Psoas muscle (tissue), 8 donors: ENCODE data around the gene CHCHD3. TPM values are rescaled to one million over a fixed set of nuclear protein-coding genes. Genes with fewer than 3 reads are reported as not detected.

Source experiments
- ATAC-seq, 4 donors: fragments of 200-7000 bp; cut with Tn5 transposase; one replicate each; pipeline ENCODE4 v1.9.1; 2020; ENCODE audit warnings: moderate library complexity in 3 of 4, mild to moderate bottlenecking in 2 of 4
- DNase-seq, 2 donors: peaks; one replicate each; pipeline ENCODE4 v3.0.0-alpha.2; 2020
- H3K27ac ChIP-seq: fragments of 200-600 bp; one replicate; pipeline ENCODE4 v1.8.0; 2022
- H3K27me3 ChIP-seq, 3 donors: fragments of 200-600 bp in 1 of 3; one replicate each; pipeline versions ENCODE4 v1.6.1 to v1.8.0; 2013 to 2022; ENCODE audit warnings: low read length in 2 of 3, mild to moderate bottlenecking in 2 of 3, moderate library complexity in 1 of 3; ENCODE audit not compliant: insufficient read depth in 3 of 3
- H3K36me3 ChIP-seq, 2 donors: fragments of 200-600 bp in 1 of 2; one replicate each; pipeline versions ENCODE4 v1.6.1 to v1.8.0; 2013 to 2022; ENCODE audit warnings: low read depth in 1 of 2, mild to moderate bottlenecking in 1 of 2, moderate library complexity in 1 of 2; ENCODE audit not compliant: insufficient read depth in 1 of 2
- H3K4me1 ChIP-seq: fragments of 200-600 bp; one replicate; pipeline ENCODE4 v1.8.0; 2022
- H3K4me3 ChIP-seq: fragments of 200-600 bp; one replicate; pipeline ENCODE4 v1.8.0; 2022; ENCODE audit warnings: mild to moderate bottlenecking
- H3K9me3 ChIP-seq: fragments of 200-600 bp; one replicate; pipeline ENCODE4 v1.8.0; 2022
- CTCF ChIP-seq: fragments of 200-600 bp; IDR thresholded peaks from one replicate; pipeline ENCODE4 v1.8.0; 2022; ENCODE audit warnings: antibody characterized with exemption
- WGBS, 3 donors: extraction: QIAGEN DNeasy Blood & Tissue Kit; methylation state at CpG; one replicate each; pipeline versions ENCODE4 v1.1.6 to v1.1.7; 2013; 5-methylcytosine and 5-hydroxymethylcytosine counted together
- intact Hi-C, 2 donors: fragments of 100-400 bp; cut with DNase I; formaldehyde crosslinking; loops; one replicate each; pipeline versions ENCODE4 v1.11.0 to v1.14.2; 2022
- polyA plus RNA-seq, 3 donors: library from polyadenylated mRNA; stranded (reverse); fragments of 200-250 nt; gene quantifications; one replicate each; pipeline ENCODE4 v1.2.3, GENCODE V29; 2013
- total RNA-seq, 4 donors: library from RNA; stranded (reverse); fragmentation: NEBNext Ultra II Directional in 2 of 4; extraction: Animal tissue kit (Norgen Biotek cat#: 25700) in 2 of 4; gene quantifications; one replicate each; pipeline versions ENCODE4 v1.2.1 to v1.2.4, GENCODE V29; 2021 to 2023
- donor health status: healthy with polysubstance abuse.
- donor health status: DM: no; HTN: no; CAD: no; lungs with moderate emphysema.
- donor health status: Bipolar disorder and iron deficiency.
- donor health status: healthy.
- donor health status: DM: yes; HTN: yes; CAD: no.
- donor health status: DM: no; HTN: no; CAD: no.
- donor health status: DM: no; HTN: no; CAD: no.
- donor health status: DM: yes; HTN: yes; CAD: no.

CHCHD3 gene
- total and polyA plus RNA-seq, 7 donors: 129 to 206 (median 184) TPM

- peaks cover 9% of the 10 kb centered on the region for H3K9me3 ChIP-seq
- DNase-seq (no peak), ATAC-seq (no peak)
- peaks cover 5% of the 10 kb centered on the region for H3K4me1 ChIP-seq
- no peak overlapping the region for H3K27ac ChIP-seq
- no peak for TF ChIP-seq CTCF
- H3K36me3 ChIP-seq: no peaks in the 10 kb centered on the region
- intact Hi-C loops: no loop called here
- H3K27me3 ChIP-seq: no peaks in the 10 kb centered on the region
- no peak overlapping the region for H3K4me3 ChIP-seq
These were observed 51.5 kb downstream of the CHCHD3 start for GRCh38 chr7:133030346-133030745.

GRCh38 chr7:133029463-133029862 lies 52.4 kb downstream of the CHCHD3 start:
- intact Hi-C loops: no loop called here
- DNase-seq (no peak), ATAC-seq (no peak)
- H3K36me3 ChIP-seq: no peaks in the 10 kb centered on the region
- no peak overlapping the region for H3K4me3 ChIP-seq
- TF ChIP-seq CTCF: no peak
- WGBS, 3 donors: 73 to 76% (median 75%) methylated on average over 5 of the region's 5 CpGs
- no peak overlapping the region for H3K27ac ChIP-seq
- peaks cover 5% of the 10 kb centered on the region for H3K4me1 ChIP-seq
- H3K9me3 ChIP-seq: peaks cover 9% of the 10 kb centered on the region
- H3K27me3 ChIP-seq: no peaks in the 10 kb centered on the region

GRCh38 chr7:133027397-133027796 lies 54.5 kb downstream of the CHCHD3 start:
- Histone ChIP-seq H3K27me3 (no peaks in the 10 kb centered on the region), H3K36me3 (no peaks in the 10 kb centered on the region), H3K9me3 (peaks cover 9% of the 10 kb centered on the region), H3K4me1 (peaks cover 16% of the 10 kb centered on the region), H3K27ac (no peak overlapping the region), H3K4me3 (no peak overlapping the region)
- TF ChIP-seq CTCF: no peak
- ATAC-seq (no peak), DNase-seq (no peak)
- intact Hi-C loops: no loop called here

GRCh38 chr7:133026210-133026859 lies 55.6 kb downstream of the CHCHD3 start:
- WGBS, 3 donors: 97 to 99% (median 98%) methylated on average over 2 of the region's 2 CpGs
- Histone ChIP-seq H3K27me3 (no peaks in the 10 kb centered on the region), H3K9me3 (peaks cover 9% of the 10 kb centered on the region), H3K4me3 (no peak overlapping the region), H3K36me3 (peaks cover 0 to 5% of the 10 kb centered on the region in 2 donors), H3K27ac (no peak overlapping the region), H3K4me1 (peaks cover 16% of the 10 kb centered on the region)
- intact Hi-C loops: no loop called here
- DNase-seq (no peak), ATAC-seq (no peak)
- no peak for TF ChIP-seq CTCF

GRCh38 chr7:133025056-133025455 lies 56.8 kb downstream of the CHCHD3 start:
- intact Hi-C loops: no loop called here

More at GRCh38 chr7:133025056-133025455, 56.8 kb downstream of the CHCHD3 start:
- H3K4me1 ChIP-seq: peaks cover 12% of the 10 kb centered on the region
- H3K9me3 ChIP-seq: peaks cover 9% of the 10 kb centered on the region
- no peak for TF ChIP-seq CTCF
- H3K27me3 ChIP-seq: no peaks in the 10 kb centered on the region
- no peak overlapping the region for H3K4me3 ChIP-seq
- ATAC-seq (no peak), DNase-seq (no peak)
- peaks cover 0 to 5% of the 10 kb centered on the region in 2 donors for H3K36me3 ChIP-seq
- H3K27ac ChIP-seq: no peak overlapping the region
- WGBS, 3 donors: 92 to 93% (median 93%) methylated on average over 2 of the region's 2 CpGs
